ENCODE measurements around the gene PLCD3. TPM values are rescaled to one million over a fixed set of nuclear protein-coding genes. Genes with fewer than 3 reads are reported as not detected.

PLCD3 gene
- total RNA-seq, 3 donors from 2014 or later, result 30.8 to 62.2 (median 41.1) TPM

- H3K27ac ChIP-seq, result peak overlapping the region; percentile 78 to 82
- intact Hi-C loops (cut with DNase I; ENCODE audit: low total_unique reads), result no loop called here
- no peaks in the 10 kb centered on the region for H3K36me3 ChIP-seq
Observed at GRCh38 chr17:45081047-45081703, 51.1 kb downstream of the PLCD3 start.

GRCh38 chr17:45077643-45078042, 54.7 kb downstream of the PLCD3 start:
- no peak for DNase-seq (ENCODE audit: low spot score in 2 of 2)
- no peaks in the 10 kb centered on the region for H3K9me3 ChIP-seq
- H3K36me3 ChIP-seq, result no peaks in the 10 kb centered on the region
- peak overlapping the region; percentile 66 to 72 for H3K27ac ChIP-seq
- no peak overlapping the region for H3K4me3 ChIP-seq
- TF ChIP-seq POLR2A (IDR thresholded peaks at IDR 0.05) (no peak), POLR2AphosphoS5 (IDR thresholded peaks at IDR 0.05) (no peak), CTCF (IDR thresholded peaks at IDR 0.05) (no peak)
- H3K27me3 ChIP-seq, result no peaks in the 10 kb centered on the region
- H3K4me1 ChIP-seq, result peaks cover 0 to 21% of the 10 kb centered on the region in 2 donors
- intact Hi-C loops (cut with DNase I; ENCODE audit: low total_unique reads), result no loop called here

More at GRCh38 chr17:45081047-45081703, 51.1 kb downstream of the PLCD3 start:
- TF ChIP-seq POLR2AphosphoS5 (IDR thresholded peaks at IDR 0.05) (no peak), CTCF (IDR thresholded peaks at IDR 0.05) (no peak), POLR2A (IDR thresholded peaks at IDR 0.05) (no peak)
- Histone ChIP-seq H3K4me1 (peaks cover 0 to 14% of the 10 kb centered on the region in 2 donors), H3K4me3 (no peak overlapping the region), H3K9me3 (no peaks in the 10 kb centered on the region), H3K27me3 (no peaks in the 10 kb centered on the region)
- DNase-seq (ENCODE audit: low spot score in 2 of 2), result no peak

- peaks cover 0 to 7% of the 10 kb centered on the region in 2 donors for H3K4me1 ChIP-seq
- H3K4me3 ChIP-seq, result no peak overlapping the region
- H3K36me3 ChIP-seq, result no peaks in the 10 kb centered on the region
- peak overlapping the region; percentile 71 to 81 for H3K27ac ChIP-seq
- no peak for DNase-seq (ENCODE audit: low spot score in 2 of 2)
- TF ChIP-seq POLR2AphosphoS5 (IDR thresholded peaks at IDR 0.05) (peak; percentile 28 to 41 (median 35)), CTCF (IDR thresholded peaks at IDR 0.05) (no peak), POLR2A (IDR thresholded peaks at IDR 0.05) (no peak)
- no peaks in the 10 kb centered on the region for H3K27me3 ChIP-seq
- no peaks in the 10 kb centered on the region for H3K9me3 ChIP-seq
- intact Hi-C loops (cut with DNase I; ENCODE audit: low total_unique reads), result no loop called here
Observed at GRCh38 chr17:45073414-45074070, 58.8 kb downstream of the PLCD3 start.

GRCh38 chr17:45070809-45071208, 61.5 kb downstream of the PLCD3 start:
- H3K27ac ChIP-seq, result no peak overlapping the region
- no peak for DNase-seq (ENCODE audit: low spot score in 2 of 2)
- intact Hi-C loops (cut with DNase I; ENCODE audit: low total_unique reads), result no loop called here
- TF ChIP-seq POLR2A (IDR thresholded peaks at IDR 0.05) (no peak), CTCF (IDR thresholded peaks at IDR 0.05) (no peak), POLR2AphosphoS5 (IDR thresholded peaks at IDR 0.05) (no peak)
- H3K4me1 ChIP-seq, result peaks cover 0 to 7% of the 10 kb centered on the region in 2 donors
- H3K27me3 ChIP-seq, result no peaks in the 10 kb centered on the region
- no peak overlapping the region for H3K4me3 ChIP-seq
- H3K36me3 ChIP-seq, result no peaks in the 10 kb centered on the region
- no peaks in the 10 kb centered on the region for H3K9me3 ChIP-seq

- DNase-seq (ENCODE audit: low spot score in 2 of 2), result no peak
- no peaks in the 10 kb centered on the region for H3K36me3 ChIP-seq
- no peak overlapping the region for H3K4me3 ChIP-seq
- H3K4me1 ChIP-seq, result peaks cover 0 to 7% of the 10 kb centered on the region in 2 donors
- H3K9me3 ChIP-seq, result no peaks in the 10 kb centered on the region
- no peak overlapping the region for H3K27ac ChIP-seq
- intact Hi-C loops (cut with DNase I; ENCODE audit: low total_unique reads), result no loop called here
- no peaks in the 10 kb centered on the region for H3K27me3 ChIP-seq
- TF ChIP-seq POLR2A (IDR thresholded peaks at IDR 0.05) (no peak), POLR2AphosphoS5 (IDR thresholded peaks at IDR 0.05) (no peak), CTCF (IDR thresholded peaks at IDR 0.05) (no peak)
Observed at GRCh38 chr17:45070001-45070400, 62.3 kb downstream of the PLCD3 start.
